Cerebellar nuclear complex (tissue), 1 donor: ENCODE results near the gene ZNF573.
"Not testable (repeated sequence)": the region's sequence is repeated elsewhere in the genome, so short reads cannot be mapped to it uniquely, and the experiment has no call there.

Experiments
- DNase-seq, 2 experiments: peaks; one replicate each; lab custom pipeline; 2025; lab: John Stamatoyannopoulos, UW

ZNF573 gene

DNA sequence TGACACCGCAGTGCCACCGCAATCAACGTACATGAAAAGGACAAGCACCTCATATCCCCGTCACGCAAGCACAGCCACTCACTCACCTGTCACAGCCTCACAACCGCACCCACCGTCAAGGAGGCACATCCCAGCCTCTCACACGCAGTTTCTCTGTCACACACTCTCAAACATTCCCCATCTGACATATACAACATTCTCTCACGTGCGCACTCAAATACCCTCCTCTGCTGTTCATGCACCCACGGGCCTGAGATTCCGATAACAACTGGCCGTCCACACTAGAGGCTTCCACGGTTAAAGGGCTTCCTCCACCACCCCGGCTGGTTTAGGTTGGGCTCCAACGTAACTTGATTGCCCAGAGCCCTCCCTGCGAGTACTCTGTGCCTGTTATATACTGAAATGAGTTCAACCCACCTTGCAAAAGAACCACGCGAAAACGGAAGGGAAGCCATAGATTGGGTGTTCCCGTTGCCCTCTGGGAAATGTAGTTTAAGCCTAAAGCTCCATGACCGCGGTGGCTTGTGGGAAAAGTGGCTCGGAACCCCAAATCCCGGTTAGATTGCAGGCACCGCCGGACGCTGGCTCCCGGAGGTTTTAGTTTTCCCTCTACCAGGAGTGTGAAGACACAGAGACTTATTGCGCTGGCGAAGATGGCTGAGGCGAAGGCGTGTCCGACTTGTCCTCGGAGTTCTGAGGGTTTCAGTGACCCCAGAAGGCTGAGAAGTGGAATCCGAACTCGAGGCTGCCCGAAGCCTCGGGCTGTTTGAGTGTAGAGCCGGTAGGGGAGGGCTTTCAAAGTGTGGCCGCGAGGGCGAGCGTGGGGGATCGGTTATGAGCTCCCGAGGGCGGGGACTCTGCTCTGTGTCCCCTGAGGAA lies at the start of gene ZNF573:
Gene ZNF573 (minus strand): TSS at position 460 of the 879 bp plus-strand sequence. CDS start 5,857 bp downstream, outside the sequence.
- DNase-seq = peak; percentile 14 to 61

DNA sequence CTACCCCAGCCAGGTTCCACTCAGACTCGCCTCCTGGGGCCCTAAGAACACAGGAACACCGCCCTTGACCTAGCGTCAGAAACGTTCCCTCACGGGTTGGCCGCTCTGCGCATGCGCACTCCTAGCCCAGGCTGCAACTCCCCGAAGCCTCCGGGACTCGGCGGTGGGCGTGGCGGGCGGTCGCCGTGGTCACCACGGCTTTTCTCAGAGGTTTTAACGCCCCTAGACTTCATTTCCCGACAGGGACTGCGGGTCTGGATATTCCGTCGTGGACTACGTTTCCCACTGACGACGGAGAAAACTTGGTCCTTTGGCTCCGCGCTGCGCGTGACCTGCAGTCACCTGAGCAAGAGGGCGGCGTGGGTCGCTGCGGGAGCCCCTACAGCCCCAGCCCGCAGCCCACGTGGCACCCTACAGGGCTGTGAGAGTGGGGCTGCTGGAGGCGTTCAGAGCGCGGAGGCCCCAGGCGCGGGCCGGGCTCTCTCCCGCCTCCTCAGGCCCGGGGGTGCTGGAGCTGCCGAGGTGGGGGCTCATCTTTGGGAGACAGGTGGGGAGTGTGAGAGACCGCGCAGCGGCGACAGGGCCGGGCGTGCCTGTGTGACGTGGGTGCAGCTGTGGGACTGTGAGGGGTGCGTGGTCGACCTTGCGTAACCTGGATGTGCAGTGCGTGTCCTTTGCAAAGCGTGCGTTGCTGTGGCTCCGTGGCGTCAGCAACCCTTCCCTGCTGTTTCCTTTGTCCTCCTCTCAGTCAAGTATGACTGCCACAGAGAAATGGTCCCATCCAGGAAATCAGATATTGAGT lies 38.0 kb upstream of the ZNF573 start:
- peak in 1 of 2 experiments; percentile 20 for DNase-seq

DNA sequence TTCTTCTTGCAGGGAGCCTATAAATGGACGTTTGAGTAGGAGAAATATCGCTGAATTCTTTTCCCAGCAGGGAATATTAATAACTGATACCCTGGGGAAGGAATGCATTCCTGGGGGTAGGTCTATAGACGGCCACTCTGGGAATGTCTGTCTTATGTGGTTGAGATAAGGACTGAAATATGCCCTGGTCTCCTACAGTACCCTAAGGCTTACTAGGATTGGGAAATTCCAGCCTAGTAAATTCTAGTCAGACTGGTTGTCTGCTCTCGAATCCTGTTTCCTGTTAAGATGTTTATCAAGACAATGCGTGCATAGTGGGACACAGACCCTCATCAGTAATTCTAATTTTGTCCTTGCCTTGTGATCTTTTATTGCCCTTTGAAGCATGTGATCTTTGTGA lies 36.2 kb upstream of the ZNF573 start:
- DNase-seq = not testable (repeated sequence)

DNA sequence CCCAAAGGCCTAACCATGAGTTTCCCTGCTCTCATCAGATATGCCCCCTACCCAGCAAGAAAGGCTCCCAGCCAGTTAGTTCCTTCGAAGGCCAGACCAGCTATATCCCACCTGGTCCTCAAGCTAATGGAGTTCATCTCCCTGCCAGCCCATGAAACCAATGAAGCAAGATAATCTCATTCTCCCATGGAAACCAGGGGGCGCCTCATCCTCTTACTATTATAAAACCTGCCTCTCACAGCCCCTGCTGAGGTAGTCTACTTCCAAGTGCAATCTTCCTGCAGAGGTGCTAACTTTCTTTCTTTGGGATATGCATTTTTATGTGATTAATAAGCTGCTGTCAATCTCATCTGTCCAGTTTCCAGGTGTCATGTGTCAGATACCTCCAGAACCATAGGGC lies 34.0 kb upstream of the ZNF573 start:
- no peak for DNase-seq

GRCh38 chr19:37809366-37809765 lies 30.0 kb upstream of the ZNF573 start:
- no peak for DNase-seq

- DNase-seq = no peak
These were observed 24.0 kb upstream of the ZNF573 start for GRCh38 chr19:37803249-37803840.

DNA sequence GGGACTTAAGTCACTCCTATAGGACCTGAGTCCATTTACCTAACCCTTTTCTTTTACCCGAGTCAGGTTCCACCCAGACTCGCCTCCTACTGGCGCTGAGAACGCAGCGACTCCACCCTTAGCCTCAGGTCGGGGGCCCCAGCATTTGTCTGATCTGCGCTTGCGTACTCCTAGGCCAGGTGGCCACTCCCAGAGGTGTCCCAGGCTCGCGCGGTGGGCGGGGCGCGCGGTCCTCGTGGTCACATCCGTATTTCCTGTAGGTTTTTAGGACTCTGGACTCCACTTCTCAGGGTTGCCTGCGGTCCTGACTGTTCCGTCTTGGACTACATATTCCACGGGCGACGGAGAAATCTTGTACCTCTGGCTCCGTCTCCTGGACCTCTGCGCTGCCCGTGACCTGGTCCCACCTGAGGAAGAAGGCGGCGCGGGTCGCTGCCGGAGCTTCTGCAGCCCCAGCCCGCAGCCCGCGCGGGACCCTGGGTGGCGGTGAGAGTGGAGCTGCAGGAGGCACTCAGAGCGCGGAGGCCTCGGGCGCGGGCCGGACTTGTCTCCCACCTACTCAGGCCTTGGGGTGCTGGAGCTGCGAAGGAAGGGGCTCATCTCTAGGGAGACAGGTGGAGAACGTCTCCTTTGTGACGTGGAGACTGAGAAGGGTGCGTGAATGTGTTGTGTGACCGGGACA lies 11.0 kb upstream of the ZNF573 start:
- DNase-seq = no peak

DNA sequence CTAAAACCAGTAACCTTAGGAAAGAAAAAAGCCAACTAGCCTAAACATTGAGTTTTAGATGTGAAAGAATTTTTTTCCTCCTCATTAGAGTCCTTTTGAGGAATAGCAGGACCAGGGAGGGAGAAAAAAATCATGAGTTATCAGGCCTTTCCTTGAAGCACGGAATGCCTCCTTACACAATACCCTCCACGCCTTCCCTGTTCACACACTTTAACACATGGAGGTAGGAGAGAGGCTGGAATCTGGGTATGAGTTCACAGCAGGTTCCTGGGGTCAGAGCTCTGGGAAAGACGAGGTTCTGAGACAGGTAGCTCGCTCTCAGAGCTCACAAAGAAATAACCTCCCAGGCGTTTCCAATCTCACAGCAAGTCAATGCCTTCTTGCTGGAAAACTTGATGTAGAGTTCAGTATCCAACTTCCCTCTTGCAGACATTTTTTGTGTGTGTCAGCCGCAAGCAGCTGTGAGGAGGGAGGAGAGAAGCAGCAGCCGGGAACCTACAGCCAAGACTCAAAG lies 716 bp downstream of the ZNF573 start:
- DNase-seq = no peak

DNA sequence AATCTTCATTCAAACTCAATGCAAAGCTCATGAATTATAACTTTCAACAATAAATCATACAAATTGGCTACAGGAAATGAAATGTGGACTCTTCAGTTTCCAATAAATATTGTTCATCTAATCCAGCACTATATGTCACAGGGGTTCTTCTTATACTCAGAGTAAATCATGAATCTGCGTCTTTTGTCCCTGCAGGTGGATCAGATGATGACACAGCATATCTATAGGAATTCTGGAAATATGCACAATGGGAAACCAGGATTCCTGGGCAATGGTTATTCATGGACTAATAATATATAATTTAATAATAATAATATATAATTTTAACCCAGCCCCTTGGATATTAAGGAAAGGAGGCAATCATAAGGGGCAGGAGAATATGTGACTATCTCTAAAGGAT lies 8.4 kb downstream of the ZNF573 start:
- DNase-seq = no peak

- DNase-seq = no peak
These were observed 15.9 kb downstream of the ZNF573 start for GRCh38 chr19:37763488-37763887.

DNA sequence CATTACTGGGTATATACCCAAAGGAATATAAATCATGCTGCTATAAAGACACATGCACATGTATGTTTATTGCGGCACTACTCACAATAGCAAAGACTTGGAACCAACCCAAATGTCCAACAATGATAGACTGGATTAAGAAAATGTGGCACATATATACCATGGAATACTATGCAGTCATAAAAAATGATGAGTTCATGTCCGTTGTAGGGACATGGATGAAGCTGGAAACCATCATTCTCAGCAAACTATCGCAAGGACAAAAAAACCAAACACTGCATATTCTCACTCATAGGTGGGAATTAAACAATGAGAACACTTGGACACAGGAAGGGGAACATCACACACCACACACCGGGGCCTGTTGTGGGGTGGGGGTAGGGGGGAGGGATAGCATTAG lies 21.7 kb downstream of the ZNF573 start:
- DNase-seq = not testable (repeated sequence)

DNA sequence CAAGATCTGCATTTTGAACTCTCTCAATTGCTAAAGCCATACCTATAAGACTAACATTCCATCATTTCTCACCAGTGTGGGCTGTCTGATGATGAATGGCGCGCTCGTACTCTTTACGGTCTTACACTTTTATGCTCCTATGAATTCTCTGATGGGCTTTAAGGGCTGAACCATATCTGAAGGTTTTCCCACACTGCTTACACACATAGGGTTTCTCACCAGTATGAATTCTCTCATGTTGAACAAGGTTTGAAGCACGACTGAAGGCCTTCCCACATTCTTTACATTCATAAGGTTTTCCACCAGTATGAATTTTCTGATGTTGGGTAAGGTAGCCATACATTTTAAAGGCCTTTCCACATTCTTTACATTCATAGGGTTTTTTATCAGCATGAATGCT lies 41.0 kb downstream of the ZNF573 start:
- no peak for DNase-seq

GRCh38 chr19:37725181-37725580 lies 54.2 kb downstream of the ZNF573 start:
- no peak for DNase-seq

DNA sequence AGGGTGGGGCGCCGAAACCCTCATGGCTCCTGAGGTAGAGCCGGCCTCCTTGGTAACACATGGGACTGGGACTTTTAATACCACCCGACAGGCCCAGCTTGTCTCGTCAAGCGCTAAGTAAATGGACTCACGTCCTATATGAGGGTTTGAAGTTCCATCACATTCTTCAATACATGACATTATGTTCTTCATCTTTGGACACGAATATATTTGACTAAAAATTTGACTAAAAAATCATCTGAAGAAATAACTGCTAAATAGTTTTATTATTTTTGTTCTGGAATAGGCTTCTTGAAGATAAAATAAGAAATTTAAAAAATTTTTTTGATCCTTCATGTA lies 59.5 kb downstream of the ZNF573 start:
- no peak for DNase-seq

GRCh38 chr19:37719111-37719926 lies 60.1 kb downstream of the ZNF573 start, which contains the start of gene ZNF607:
TSS of gene ZNF607 (minus strand) at chr19:37719761. CDS start at chr19:37711618, 8,143 bp downstream.
- DNase-seq = peak in 1 of 2 experiments; percentile 80

GRCh38 chr19:37718304-37718703 lies 61.1 kb downstream of the ZNF573 start:
- no peak for DNase-seq

GRCh38 chr19:37716140-37716539 lies 63.2 kb downstream of the ZNF573 start:
- DNase-seq = no peak

DNA sequence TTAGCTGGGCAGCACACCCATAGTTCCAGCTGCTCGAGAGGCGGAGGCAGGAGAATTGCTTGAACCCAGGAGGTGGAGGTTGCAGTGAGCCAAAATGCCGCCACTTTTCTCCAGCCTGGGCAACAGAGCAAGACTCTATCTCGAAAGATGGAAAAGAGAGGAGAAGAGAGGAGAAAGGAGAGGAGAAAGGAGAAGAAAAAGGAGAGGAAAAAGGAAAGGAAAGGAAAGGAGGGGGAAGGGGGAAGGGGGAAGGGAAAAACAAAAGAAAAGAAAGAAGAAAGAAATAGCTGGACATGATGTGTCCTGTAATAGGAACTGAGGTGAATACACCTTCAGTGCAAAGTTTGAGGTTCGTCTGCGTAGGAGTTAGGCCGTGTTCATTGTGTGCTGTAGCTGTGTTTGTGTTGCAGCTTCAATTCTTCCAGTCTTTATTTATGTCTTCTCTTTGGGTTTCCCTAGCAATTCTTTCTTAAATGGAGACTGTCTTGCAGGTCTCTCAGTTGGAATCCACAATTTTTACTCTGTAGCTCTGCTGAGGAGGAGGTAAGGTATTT lies 73.3 kb downstream of the ZNF573 start:
- DNase-seq = no peak

GRCh38 chr19:37699057-37699456 lies 80.3 kb downstream of the ZNF573 start:
- no peak for DNase-seq

GRCh38 chr19:37698216-37698615 lies 81.2 kb downstream of the ZNF573 start:
- DNase-seq = no peak
